HG03571 (cell line): ENCODE results near the gene MCRIP2.

ENCODE experiments used
- ATAC-seq: cut with Tn5 transposase; IDR thresholded peaks from one replicate; pipeline ENCODE4 v1.9.1; 2021; ENCODE audit not compliant: unreplicated experiment

The MCRIP2 gene

DNA sequence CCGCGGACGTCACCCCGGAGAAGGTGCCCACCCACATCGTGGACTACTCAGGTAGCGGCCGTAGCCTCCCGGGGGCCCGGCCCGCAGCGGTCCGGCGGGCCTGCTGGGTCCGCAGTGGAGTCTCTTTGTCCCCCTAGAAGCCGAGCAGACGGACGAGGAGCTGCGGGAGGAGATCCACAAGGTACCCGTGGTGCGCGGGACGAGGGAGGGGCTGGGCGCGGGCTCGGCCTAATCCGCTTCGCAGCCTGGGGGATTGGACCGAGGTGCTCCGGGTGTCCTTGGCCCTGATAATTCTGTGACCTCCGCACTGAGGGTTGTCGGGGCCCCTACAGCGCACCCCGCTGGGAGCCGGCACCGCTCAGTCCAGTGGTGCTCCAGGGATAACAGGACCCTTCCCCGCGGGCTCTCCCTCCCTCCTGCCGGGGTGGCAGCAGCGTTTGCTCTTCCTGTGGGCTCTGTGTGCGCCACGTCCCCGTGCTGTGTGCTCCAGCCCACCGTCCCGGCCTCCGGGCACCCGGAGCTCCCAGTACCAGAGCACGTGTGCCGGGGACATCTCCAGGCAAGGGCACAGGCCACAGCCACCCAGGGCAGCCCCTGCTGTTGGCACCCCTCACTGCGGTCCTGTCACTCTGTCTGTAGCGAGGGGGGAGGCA is 27.0 kb downstream of the MCRIP2 start:
- ATAC-seq, result no peak

DNA sequence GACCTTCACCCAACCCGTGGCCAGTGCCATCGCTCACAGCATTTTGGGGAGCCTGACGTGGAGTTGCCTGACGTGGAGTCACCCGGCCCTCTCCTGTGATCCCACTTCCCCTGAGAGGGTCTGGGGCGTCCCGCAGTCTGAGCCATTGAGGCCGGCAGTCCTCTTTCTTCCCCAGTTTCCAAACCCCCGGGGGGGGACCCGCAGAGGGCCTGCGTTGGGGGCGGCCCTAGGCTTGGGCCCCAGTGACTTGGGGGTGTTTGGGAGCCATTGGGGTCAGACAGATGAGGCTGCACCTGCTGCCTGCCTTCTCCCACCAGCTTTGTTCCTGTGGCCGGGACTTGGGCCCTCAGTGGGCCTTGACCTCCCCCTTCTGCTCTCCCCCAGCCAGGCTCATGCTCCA is 28.0 kb downstream of the MCRIP2 start:
- no peak for ATAC-seq

DNA sequence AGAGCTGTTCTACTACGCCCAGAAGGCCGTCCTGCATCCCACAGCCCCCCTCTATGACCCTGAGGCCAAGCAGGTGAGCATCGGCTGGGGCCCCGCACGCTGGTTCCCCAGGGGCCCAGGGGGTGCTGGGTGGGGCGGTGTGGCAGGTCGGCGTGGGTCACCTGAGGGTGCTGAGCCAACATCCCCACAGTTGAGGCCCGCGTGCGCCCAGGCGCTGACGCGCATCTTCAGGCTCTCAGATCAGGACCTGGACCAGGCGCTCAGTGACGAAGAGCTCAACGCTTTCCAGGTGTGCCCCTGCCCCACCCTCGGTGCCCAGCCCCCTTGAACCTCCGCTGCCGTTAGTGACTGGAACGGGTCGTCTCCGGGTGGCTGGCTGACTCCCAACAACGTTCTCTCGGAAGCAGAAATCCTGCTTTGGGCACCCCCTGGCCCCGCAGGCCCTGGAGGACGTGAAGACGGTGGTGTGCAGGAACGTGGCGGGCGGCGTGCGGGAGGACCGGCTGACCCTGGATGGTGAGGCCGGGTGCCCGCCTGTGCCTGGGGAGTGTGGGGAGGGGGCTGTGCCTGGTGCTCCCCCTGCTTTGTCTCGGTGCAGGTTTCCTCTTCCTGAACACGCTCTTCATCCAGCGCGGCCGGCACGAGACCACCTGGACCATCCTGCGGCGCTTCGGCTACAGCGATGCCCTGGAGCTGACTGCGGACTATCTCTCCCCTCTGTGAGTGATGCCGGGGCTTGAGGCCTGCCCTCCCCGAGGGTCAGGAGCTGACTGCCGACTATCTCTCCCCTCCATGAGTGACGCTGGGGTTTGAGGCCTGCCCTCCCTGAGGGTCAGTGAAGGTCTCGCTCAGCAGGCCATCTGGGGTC is 29.1 kb downstream of the MCRIP2 start:
- ATAC-seq, result no peak

DNA sequence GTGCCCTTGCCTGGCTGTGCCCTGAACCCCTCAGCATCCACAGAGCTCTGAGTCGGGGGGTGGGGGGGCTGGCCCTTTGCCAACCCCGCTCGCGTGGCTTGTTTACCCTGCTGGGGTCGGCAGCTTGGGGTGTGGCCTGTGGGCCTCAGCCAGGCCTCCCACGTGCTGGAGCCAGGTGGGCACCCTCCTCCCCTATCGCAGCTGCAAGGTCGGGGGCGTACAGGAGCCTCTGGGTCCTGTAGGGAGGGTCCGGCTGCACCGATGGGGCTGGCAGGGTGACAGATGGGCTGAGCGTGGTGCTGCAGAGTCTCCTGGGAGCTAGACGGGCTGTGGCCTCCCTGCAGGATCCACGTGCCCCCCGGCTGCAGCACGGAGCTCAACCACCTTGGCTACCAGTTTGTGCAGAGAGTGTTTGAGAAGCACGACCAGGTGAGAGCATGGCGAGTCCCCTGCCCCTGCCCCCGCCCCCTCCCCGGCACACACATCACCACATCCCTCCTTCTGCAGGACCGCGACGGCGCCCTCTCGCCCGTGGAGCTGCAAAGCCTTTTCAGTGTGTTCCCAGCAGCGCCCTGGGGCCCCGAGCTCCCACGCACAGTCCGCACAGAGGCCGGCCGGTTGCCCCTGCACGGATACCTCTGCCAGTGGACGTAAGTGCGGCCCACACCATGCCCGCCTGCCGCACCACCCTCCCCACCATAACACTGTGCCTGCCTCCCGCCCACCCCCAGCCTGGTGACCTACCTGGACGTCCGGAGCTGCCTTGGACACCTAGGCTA is 29.9 kb downstream of the MCRIP2 start:
- ATAC-seq, result no peak

DNA sequence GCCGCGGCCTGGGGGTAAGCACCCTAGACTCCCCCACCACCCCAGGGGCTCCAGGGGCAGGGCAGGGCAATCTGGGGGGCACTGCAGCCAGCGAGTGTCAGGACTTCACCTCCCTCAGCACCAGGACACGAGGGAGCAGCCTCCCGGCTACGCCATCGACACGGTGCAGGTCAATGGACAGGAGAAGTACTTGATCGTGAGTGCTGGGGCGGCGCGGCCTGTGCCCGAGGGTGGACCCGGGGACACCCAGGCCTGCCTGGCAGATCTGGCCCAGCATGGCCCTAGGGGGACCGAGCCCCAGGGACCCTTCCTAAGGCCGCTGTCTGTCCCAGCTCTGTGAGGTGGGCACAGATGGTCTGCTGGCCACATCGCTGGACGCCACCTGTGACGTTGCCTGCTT is 30.7 kb downstream of the MCRIP2 start:
- ATAC-seq, result no peak

- no peak for ATAC-seq
Observed at GRCh38 chr16:672851-673250, 31.2 kb downstream of the MCRIP2 start.

DNA sequence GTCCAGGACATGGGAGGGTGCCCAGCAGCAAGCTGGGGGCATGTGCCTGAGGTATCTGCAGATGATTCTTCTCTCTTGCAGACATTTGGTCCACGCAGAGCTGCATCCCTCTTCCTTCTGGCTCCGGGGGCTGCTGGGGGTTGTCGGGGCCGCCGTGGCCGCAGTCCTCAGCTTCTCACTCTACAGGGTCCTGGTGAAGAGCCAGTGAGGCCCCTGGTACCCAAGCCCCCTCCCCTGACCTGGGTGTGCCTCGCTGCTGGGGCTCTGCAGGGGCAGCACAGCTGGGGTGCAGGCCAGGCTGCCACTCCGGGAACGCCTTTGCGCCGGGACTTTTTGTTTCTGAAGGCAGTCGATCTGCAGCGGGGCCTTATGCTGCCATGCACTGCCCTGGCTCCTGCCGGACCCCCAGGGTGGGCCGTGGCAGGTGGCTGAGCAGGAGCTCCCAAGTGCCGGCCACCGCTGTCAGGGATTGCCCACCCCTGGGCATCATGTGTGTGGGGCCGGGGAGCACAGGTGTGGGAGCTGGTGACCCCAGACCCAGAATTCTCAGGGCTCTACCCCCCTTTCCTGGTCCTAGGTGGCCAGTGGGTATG is 31.9 kb downstream of the MCRIP2 start:
- no peak for ATAC-seq

DNA sequence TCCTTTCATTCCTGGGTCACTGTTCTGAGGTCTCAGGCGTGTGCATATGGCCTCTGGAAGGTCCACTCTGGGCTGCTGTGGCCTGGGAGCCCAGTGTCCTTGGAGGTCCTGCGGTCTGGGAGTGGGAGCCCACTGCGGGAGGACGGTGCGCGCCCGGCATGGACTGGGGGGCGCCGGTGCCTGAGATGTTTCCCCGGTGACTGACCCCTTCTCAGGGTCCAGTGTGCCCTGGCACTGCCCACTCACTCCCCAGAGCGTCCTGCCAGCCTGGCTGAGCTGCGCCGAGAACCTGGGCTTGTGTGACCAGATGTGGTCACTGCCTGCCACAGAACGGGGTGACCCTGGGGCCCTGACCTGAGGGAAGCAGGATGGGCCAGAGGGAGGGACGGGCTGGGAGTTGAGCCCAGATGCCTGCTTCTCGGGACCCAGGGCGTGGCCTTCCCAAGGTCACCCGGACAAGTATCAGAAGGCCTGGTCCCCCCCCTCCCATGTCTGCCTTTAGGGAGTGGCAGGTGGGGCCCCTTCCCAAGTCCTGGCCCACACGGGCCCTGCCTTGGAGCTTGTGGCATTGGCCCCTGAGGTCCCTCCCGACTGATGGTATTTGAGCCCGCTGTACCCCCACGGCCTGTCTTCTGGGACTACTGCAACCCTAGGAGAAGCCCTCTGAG is 32.7 kb downstream of the MCRIP2 start:
- no peak for ATAC-seq

DNA sequence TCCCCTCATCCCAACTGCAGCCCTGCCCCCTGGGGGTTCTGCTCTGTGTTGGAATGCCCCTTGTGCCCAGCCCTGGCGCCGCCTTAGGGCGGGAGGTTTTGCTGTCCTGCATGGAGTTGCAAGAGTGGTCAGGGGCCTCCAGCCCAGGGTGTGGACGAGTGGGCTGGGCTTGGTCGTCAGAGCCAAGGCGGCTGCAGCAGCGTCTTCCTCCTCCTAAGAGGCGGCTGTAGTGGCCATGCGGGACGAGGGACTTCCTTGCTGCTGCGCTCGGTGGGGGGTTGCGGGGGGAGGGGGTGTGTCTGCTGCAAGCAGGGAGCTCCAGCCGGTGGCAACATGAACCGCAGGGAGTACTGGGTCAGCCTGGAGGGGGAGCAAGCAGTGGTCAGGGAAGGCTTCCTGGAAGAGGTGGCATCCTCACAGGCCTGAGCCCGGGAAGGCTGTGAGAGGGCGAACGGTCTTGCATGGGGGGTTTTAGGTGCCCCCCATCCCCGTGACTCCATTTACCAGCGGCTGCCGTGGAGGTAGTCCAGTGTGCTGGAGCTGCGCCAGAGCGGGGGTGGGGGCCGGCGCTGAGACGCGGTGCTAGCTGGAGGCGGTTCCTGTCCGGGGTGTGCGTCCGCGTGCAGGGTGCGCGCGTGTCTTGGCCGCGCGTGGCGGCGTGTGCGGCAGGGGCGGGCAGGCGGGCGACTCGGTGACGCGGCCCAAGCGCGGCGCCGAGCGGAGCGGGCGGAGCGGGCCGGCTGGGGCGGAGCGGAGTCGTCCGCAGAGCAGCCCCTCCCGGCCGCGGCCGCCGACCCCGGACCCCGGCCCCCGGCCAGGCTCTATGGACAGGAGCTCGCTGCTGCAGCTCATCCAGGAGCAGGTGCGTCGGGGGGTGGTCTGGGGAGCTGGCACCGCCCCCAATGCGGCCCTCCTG is 33.6 kb downstream of the MCRIP2 start, which contains the start of gene RHBDL1:
TSS of gene RHBDL1 (plus strand) at position 704 of the 916 bp plus-strand sequence. CDS start at position 824, 120 bp downstream.
- no peak for ATAC-seq

GRCh38 chr16:675884-676564 is 34.4 kb downstream of the MCRIP2 start:
- no peak for ATAC-seq

DNA sequence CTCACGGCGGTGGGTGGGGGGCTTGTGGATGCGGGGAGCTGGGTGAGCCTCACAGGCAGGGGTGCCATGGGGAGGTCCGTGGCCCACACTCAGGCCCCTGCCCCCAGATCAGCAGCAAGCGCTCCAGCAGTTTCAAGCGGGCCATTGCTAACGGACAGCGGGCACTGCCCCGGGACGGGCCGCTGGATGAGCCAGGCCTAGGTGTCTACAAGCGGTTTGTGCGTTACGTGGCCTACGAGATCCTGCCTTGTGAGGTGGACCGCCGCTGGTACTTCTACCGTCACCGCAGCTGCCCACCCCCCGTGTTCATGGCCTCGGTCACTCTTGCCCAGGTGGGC is 34.9 kb downstream of the MCRIP2 start:
- no peak for ATAC-seq

DNA sequence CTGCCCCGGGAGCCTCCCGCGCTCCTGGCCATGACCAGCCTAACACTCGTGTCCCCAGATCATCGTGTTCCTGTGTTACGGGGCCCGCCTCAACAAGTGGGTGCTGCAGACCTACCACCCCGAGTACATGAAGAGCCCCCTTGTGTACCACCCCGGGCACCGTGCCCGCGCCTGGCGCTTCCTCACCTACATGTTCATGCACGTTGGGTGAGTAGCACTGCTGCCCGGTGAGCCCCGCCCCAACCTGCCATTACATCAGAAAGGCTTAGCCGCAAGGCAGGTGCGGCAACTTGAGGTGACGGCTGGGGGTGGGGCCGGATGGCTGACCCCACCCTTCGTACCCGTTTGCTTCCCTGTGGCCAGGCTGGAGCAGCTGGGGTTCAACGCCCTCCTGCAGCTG is 35.3 kb downstream of the MCRIP2 start:
- no peak for ATAC-seq

DNA sequence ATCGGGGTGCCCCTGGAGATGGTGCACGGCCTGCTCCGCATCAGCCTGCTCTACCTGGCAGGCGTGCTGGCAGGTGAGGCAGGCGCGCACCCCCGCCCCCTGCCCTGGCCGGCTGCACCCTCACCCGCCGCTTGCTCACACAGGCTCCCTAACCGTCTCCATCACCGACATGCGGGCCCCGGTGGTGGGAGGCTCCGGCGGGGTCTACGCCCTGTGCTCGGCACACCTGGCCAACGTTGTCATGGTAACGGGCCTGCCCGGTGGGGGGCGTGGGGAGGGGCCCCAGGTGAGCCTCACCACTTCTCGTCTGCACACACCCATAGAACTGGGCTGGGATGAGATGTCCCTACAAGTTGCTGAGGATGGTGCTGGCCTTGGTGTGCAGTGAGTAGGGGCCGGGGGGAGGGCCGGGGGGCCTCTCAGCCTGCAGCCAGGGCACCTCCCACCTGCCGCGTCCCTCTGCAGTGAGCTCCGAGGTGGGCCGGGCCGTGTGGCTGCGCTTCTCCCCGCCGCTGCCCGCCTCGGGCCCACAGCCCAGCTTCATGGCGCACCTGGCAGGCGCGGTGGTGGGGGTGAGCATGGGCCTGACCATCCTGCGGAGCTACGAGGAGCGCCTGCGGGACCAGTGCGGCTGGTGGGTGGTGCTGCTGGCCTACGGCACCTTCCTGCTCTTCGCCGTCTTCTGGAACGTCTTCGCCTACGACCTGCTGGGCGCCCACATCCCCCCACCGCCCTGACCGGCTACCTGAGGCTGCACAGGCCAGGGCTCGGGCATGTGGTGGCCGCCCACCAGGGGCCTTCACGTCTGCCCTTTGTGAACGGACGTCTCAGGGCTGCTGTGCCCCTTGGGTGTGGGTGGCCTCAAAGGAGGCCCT is 35.9 kb downstream of the MCRIP2 start:
- ATAC-seq, result no peak

DNA sequence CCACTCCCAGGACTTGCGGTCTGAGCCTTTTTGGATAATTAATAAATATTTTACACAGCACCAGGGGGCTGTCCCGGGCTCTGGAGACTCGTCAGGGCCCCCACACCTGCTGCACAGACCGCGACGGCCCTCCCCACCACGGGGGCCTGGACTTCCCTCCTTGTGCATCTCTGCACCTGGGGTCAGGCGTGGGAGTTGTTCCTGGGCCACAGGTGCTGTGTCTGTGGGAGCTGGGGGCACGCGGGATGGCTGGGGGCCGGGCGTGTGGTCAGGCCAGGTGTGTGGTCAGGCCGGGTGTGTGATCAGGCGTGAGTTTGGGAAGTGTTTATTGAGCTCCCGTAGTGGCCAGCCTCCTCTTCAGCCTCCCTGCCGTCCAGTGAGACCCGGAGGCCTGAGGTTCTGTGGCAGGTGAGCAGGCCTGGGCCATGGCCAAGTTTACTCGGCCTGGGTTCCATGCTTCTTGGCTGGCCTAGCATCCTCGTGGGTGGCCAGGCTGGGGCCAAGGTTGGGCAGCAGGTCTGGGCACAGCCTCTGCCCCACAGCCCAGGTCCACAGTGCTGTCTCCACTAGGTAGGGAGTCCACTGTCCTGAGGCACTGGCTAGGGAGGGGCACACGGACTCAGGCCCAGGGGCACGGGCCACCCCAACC is 36.7 kb downstream of the MCRIP2 start:
- ATAC-seq, result no peak

DNA sequence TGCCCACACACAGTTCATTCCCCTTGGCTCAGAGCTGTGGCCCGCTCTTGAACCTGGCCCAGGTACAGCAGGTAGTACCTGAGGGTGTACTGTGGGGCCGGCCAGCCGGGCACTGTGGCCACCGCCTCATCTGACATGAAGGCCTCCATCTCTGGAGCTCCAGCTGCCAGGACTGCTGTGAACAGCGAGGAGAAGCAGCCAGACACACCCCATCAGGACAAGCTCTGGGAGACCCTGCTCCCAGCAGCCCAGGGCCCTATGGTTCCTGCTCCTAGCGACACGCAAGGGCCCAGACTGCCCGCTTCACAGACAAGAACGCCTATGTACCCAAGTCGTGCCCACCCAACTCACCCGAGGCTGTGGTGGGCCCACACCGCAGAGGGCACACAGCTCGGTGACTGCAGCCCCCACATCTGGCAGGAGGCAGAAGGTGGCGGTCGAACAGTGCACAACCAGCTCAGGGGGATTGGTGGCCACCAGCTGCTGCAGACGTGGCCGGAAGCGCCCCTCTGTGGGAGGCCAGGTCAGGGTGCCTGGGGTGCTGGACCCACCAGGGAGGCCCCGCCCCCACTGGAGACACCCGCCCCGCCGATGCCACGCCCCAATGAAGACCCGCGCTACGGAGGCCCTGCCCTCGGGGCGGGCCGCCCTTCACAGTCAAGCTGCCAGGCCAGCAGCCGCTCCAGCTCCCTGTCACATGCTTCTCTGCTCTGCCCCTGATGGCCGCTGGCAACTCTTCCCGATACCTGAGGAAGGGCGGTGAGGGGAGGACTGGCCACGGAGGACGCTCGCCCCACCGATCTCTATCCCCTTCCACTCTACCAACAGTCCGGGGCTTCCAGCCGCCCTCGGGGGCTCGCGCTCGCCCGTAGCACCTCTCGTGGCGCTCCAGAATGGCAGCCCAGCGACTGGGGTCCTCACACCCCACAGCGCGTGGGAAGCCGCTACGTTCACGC is 37.5 kb downstream of the MCRIP2 start:
- no peak for ATAC-seq

DNA sequence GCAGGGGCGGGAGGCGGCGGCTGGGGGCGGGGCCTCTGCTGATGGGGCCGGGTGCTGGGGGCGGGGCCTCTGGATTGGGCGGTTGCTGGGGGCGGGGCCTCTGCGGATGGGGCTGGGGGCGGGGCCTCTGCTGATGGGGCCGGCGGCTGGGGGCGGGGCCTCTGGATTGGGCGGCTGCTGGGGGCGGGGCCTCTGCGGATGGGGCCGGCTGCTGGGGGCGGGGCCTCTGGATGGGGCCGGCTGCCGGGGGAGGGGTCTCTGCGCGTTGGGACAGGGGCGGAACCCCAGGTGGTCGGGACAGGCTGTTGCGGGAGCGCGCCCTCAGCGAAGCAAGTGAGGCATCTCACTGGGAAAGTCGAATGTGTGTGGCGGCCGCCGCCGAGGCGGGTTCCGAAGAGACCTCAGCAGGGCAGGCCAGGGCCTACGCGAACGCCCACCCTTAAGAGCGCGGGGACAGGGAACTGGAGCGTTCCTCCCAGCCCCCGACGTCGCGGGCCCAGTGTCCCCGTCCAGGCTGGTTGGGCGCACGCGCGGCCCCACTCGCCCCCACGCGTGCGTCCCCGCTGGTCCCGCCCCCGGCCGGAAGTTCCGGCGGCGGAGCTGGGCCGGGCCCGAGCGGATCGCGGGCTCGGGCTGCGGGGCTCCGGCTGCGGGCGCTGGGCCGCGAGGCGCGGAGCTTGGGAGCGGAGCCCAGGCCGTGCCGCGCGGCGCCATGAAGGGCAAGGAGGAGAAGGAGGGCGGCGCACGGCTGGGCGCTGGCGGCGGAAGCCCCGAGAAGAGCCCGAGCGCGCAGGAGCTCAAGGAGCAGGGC is 38.4 kb downstream of the MCRIP2 start, which contains the start of gene STUB1:
TSS of gene STUB1 (plus strand) at position 597 of the 811 bp plus-strand sequence. CDS start at position 713, 116 bp downstream.
- peak; percentile 28 for ATAC-seq
